ENCODE measurements around the gene SPN.
"Not testable (repeated sequence)": the region's sequence is repeated elsewhere in the genome, so short reads cannot be mapped to it uniquely, and the experiment has no call there.

The SPN gene

DNA sequence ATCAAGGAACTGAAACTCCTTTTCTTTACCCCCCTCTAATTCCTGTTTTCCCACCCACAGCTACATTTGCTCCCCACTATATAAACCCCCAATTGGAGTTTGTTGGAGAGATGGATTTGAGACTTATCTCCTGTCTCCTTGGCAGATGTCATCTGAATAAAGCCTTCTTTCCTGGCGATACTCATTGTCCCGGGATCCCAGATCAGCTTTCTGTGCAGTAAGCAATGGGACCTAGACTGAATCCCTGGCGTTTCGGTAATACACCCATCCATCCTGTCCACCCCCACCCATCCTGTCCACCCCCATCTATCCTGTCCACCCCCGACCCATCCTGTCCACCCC lies 38.1 kb downstream of the SPN start:
- DNase-seq (ENCODE audit: low spot score) = no peak

DNA sequence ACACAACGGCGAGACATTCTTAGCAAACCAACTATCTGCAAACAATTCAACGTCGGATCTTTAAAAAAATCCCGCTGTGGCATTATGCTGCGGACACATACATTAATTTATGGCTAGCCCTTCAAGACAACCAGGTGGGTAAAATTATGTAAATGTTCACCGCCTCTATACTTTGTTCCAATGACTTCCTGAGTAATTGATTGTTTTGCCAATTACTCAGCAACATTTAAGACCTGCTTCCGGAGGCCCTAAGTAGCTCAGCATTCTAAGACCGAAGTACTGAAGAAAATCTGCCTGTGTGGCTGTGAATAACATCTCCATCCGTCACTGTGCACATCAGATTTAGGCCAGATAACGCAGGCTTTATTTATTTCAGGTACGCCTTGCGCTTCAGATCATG lies 39.2 kb downstream of the SPN start:
- no peak for DNase-seq (ENCODE audit: low spot score)

DNA sequence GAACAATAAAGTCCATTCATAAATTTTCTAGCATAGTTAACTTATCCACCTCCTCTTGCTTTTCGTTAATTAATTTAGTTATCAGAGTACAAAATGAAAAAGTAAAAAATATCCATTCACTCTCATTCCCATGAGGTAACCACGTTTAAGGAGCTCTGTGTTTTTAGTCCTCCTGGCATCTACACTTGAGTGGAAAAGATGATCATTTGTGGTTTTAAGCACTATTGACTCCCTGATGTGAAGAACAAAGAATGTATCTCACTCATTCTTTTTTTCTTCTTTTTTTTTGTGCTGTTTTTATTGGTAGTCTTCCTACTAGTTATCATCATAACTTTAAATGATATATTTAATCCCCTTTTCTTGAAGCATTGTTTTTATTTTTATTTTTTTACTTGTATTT lies 42.0 kb downstream of the SPN start:
- DNase-seq (ENCODE audit: low spot score) = peak; percentile 72

DNA sequence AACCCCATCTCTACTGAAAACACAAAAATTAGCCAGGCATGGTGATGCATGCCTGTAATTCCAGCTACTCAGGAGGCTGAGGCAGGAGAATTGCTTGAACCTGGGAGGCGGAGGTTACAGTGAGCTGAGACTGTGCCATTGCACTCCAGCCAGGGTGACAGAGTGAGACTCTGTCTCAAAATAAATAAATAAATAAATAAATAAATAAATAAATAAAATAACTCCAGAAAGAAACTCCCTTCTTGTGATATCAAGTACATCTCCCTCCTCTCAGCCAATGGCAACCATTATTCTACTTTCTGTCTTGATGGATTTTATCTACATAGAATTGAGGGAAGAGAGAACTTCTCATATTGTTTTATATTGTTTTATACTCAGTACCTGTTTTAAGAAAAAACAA lies 44.1 kb downstream of the SPN start:
- DNase-seq (ENCODE audit: low spot score) = not testable (repeated sequence)

DNA sequence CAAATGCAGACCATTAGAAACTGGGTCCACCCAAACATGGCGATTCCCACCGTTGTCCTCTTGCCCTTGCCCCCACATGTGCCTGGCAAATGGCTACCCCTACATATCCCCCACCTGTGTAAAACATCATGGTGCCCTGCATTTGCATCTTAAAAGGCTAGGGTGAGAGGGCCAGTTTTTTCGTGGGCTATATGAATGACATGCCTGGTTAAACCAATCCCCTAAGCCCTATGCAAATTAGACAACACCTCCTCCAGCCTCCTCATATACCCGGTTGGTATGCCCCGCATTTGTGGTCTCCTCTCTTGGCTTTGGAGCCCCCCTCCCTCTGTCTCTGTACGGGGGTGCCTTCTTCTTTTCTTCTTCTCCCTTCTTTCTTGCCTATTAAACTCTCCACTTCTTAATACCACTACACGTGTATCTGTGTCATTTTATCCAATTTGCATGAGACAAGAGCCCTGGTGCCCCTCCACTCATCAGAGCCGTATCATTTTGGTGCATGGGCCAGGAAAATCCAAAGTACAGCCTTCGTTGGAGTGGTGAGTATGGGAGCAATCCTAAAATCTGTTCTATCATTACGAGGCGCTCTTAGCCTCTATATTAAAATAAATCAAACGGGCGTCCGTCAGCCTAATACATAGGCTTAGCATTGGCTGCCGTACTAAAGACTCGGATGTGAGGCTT lies 46.0 kb downstream of the SPN start:
- no peak for DNase-seq (ENCODE audit: low spot score)

DNA sequence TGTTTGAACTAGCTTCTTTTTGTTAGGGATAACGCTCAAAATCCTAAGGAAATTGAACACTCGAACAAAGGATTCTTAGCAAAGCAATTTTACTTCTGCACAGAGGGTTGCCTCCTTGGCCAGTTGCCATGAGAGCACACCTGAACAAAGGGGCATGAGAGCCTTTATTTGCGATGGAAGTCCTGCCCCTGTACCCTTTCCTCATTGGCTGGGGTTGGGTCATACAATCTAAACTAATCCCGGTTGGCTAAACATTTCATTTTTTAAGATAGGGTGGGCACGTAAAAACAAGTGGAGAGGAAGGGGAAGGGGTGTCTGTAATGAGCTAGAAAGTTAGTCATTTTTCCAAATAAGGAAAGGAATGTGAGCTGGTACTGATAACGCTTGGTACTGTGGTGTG lies 46.6 kb downstream of the SPN start:
- DNase-seq (ENCODE audit: low spot score) = not testable (repeated sequence)

DNA sequence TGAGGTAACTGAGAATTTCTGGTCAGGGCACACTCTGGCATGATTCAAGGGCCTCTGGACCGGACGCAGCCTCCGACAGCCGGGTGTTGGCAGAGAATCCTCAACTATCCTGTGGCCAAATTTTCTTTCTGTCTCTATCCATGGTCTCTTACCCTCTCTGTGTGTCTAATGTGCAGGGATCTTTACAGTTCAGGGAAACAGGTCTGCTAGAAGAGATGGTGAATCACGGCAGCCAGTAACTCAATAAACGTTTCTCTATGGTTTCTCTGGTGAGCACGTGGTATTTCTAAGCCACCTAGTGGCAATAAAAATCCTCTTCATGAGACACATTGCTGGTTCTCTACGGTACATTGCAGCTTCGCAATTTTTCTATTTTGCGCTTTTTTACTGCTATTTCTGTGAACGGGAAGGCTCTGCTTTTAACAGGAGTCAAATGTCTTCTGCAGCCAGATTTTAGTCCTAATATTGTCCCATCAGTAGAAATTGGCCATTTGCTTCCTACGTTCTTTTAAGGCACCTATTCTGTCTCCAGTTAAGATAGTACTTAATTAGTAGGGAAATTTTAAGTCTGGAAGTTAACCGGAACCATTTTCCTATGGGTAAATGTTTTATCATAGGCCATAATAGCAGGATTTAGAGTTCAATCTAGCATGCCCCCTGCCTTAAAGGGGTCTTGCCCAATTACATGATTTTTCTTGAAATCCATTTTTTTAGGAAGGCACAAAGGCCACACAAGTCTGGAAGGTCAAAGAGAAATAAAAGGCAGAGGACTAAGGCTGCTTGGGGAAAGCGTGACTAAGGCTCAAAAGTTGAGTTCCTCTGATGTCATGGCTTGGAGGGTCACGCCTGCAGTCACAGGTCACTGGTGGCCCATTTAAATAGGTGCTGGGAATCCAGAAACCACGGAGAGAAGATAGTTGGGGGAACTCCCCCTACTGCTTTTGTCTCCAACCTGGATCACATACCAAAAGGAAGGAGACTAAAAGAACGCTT lies 47.5 kb downstream of the SPN start:
- DNase-seq (ENCODE audit: low spot score) = peak; percentile 87

DNA sequence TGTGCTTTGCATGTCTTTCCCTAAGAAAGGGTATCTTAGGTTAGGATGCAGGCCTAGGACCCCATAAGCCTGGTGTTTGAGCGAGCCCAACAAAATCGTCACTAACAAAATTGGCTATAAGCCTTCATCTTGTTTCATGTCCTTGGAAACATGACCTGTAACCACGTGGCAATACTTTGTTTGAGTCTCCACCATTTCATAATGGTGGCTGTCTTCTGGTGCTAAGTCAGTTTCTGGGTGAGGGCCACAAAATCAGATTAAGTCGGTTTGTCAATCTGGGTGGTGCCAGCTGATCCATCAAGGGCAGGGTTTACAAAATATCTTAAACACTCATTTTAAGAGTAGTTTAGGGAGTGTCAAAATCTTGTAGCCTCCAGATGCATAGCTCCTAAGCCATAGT lies 49.8 kb downstream of the SPN start:
- no peak for DNase-seq (ENCODE audit: low spot score)

DNA sequence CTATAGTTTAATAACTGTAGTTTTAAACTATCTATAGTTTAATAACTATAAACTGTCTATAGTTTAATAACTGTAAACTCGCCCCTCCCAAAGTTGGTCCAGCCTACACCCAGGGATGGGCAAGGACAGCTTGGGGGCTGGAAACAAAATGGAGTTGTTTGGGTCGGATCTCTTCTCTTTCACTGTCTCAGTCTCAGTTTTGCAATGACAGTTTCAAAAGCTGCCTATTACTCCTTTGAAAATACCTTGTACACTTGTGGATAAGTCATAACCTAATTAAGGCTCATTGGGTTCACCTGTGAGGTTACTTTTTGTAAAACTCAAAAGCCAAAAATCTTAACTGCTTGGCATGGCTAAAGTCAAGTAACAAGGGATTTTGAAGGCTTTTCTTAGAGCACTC lies 51.3 kb downstream of the SPN start:
- no peak for DNase-seq (ENCODE audit: low spot score)

DNA sequence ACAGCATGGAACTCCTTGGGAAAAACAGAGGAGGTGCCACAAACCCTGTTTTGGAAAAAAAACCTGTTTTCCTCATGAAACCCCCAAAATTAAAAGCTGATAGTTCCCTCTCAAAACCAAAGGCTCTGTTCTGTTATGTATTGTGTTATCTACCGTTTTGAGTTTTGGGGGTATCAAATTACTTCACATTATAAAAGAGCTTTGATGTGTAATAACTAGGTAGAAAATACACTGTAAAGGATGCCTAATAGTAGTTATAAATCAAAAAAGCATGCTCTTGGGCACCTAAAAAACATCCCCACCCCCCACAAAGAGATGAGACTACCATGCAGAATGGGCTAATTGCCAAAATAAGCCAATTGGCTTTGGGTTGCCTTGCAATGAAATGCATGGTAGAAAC lies 51.9 kb downstream of the SPN start:
- no peak for DNase-seq (ENCODE audit: low spot score)

DNA sequence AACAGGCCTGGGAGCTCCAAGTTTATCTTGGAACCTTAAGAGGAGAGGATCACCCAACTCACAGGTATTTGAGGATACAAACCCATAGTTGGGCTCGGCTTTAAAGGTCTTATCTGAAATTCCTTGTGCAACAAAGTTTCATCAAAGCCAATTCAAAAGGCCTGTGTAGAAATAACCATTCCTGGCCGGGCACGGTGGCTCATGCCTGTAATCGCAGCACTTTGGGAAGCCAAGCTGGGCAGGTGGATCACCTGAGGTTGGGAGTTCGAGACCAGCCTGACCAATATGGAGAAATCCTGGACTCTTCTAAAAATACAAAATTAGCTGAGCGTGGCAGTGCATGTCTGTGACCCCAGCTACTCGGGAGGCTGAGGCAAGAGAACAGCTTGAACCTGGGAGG lies 54.1 kb downstream of the SPN start:
- no peak for DNase-seq (ENCODE audit: low spot score)

DNA sequence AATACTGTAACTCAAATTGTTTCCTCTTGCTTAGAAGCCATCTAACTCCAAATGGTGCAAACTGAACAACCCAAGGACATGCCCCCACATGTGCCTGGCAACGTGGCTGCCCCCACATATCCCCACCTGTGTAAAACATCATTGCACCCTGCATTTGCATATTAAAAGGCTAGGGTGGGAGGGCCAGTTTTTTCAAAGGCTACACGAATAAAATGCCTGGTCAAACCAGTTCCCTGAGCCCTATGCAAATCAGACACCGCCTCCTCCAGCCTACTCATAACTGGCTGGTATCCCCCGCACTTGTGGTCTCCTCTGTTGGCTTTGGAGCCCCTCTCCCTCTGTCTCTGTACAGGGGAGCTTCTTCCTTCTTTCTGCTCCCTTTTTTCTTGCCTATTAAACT lies 56.0 kb downstream of the SPN start:
- DNase-seq (ENCODE audit: low spot score) = no peak
